HFF-Myc (cell line): ENCODE measurements around the gene SLC26A2.

Experiments used
- DNase-seq: peaks from one replicate; pipeline ENCODE4 v3.0.0-alpha.2; 2011; ENCODE audit warnings: low read depth; ENCODE audit errors: extremely low read depth
- H3K4me3 ChIP-seq: replicated peaks from 2 replicates; pipeline ENCODE4 v1.5.1; 2011; ENCODE audit warnings: low read depth, mild to moderate bottlenecking, control low read depth, low read length
- TF ChIP-seq, protein P1 (sequence below): IDR thresholded peaks from 2 replicates; pipeline ENCODE4 v1.5.1; 2012; ENCODE audit warnings: mild to moderate bottlenecking, low read depth, low read length, control low read depth; ENCODE audit errors: missing control alignments

SLC26A2 gene

DNA sequence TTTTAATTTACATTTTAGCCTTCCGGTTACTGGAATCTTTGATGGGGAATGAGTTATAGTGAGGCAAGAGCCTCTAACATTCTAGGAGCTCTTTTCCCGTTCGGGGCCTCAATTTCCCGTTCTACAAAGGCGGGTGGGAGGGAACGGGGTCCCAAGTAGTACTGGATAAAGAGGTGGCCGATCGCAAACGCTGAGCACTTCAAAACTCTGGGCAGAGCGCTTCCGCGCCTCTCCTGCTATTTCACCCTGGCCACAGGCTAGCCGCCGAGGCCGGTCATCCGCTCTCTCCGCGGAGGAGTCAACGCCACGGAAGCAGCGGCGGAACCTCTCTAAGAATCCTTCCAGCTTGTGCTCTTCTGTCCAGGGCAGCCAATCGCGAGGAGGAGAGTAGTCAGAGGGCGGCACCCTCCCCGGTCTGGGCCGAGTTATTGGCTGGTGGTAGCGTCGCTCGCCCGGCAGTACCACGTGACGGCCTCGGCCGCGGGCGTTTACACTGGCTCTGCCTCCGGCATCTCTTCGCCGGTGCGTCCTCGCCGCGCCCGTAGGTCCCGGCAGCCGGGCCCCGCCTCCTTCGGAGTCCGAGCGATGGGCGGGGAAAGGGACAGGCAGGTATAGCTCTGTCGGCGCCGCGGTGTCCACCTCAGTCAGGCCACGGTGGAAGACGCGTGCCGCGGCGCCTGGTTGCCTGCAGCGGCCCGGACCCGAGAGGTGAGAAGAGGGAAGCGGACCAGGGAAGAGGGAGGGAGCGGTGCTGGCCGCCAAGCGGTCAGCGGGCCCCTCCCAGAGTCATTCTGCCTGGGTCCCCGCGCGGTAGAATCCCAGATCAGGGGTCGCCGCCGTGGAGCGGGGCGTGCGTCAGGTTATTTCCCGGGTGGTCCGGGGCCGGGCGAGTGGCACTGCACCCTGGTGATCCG lies at the start of gene SLC26A2:
Gene SLC26A2, plus strand, starts transcription at position 487 of the 914 bp plus-strand sequence. CDS start 16,895 bp downstream, outside the sequence.
- peak within 1 kb of the TSS; percentile 62 for H3K4me3 ChIP-seq
- peak; percentile 93 for DNase-seq
- TF ChIP-seq, protein P1, sequence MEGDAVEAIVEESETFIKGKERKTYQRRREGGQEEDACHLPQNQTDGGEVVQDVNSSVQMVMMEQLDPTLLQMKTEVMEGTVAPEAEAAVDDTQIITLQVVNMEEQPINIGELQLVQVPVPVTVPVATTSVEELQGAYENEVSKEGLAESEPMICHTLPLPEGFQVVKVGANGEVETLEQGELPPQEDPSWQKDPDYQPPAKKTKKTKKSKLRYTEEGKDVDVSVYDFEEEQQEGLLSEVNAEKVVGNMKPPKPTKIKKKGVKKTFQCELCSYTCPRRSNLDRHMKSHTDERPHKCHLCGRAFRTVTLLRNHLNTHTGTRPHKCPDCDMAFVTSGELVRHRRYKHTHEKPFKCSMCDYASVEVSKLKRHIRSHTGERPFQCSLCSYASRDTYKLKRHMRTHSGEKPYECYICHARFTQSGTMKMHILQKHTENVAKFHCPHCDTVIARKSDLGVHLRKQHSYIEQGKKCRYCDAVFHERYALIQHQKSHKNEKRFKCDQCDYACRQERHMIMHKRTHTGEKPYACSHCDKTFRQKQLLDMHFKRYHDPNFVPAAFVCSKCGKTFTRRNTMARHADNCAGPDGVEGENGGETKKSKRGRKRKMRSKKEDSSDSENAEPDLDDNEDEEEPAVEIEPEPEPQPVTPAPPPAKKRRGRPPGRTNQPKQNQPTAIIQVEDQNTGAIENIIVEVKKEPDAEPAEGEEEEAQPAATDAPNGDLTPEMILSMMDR: no peak

DNA sequence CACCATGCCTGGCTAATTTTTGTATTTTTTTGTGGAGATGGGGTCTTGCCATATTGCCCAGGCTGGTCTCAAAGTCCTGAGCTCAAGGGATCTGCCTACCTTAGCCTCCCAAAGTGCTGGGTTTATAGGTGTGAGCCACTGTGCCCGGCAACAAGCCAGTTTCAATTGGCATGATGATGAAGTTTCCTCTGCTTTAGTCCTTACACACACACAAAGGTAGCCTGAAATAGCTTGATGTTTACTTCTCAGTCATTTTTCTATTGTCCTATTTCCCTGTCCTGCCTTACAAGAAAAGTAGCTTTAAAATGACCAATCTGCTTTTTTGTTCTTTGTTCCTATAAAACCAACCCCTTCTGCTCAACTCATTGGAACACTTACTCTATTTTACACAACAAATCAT lies 49.5 kb upstream of the SLC26A2 start:
- TF ChIP-seq, protein P1: no peak

DNA sequence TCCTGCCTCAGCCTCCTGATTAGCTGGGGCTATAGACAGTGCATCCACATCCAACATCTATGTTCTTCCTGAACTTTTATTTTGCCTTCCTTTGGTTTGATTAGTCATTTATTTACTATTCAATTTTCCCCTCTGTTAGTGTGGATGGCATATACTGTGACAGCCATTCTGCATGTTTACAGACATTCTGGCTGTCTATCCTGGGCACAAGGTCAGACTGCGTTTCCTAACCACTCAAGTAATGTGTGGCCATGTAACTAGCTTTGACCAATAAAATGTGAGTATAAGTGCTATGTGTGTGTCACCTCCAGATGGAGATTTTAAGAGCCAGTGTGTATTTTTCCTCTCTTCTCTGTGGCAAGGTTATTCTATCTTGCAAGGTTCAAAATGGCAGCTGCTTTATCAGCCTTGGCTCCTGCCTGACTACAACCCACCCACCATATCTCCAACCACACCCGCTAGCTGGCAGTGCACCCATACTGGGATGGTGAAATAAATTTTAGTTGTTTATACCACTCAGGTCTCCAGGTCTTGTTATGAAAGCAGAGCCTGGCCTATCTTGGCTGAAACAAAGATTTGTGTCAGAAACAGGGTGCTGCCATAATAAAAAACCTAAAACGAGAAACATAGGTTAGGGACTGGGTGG lies 48.2 kb upstream of the SLC26A2 start:
- DNase-seq: no peak

More for the DNA sequence above, 49.5 kb upstream of the SLC26A2 start:
- H3K4me3 ChIP-seq: no peak overlapping the region
- DNase-seq: no peak

GRCh38 chr5:149913436-149914419 lies 46.8 kb upstream of the SLC26A2 start:
- TF ChIP-seq, protein P1: no peak
- no peak for DNase-seq
- H3K4me3 ChIP-seq: no peak overlapping the region

More for the DNA sequence above, 48.2 kb upstream of the SLC26A2 start:
- no peak overlapping the region for H3K4me3 ChIP-seq
- TF ChIP-seq, protein P1: no peak

DNA sequence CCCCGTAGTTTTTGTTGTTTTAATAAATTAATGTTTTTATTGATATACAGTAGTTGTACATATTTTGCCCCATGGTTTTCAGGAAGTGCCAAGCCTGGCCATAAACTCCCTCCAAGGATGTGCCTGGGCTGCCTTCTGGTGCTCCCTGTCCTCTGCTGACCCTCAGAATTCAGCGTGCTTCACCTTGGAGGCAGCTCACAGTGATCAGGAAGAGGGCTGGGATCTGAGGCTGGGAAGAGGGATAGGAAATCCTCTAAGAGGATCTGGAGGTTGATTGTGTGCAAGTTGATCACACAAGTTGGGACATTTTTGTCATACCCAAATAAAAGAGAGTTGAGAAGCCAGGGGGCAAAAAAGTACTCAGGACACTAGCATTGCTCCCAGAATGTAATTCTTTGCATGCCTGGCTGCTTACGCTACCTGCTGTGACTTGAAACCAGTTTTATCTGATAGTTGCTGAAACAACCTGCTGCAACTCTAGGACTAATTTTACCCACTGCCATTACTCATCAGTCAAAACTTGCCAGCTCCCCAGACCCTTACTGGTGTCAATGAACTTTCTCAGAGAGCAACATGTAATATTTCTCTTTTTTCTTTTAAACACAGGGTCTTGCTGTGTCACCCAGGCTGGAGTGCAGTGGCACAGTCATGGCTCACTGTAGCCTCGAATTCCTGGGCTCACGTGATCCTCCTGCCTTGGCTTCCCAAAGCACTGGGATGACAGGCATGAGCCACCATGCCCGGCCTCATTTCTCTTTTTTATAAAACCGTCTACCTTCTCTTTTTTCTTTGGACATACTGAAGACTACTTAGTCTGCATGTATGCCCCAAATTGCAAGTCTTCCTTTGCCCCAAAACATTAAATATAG lies 44.9 kb upstream of the SLC26A2 start:
- no peak for DNase-seq
- TF ChIP-seq, protein P1: no peak
- no peak overlapping the region for H3K4me3 ChIP-seq
